Caco-2 (cell line): ENCODE measurements around the gene MAPKAP1. TPM values are rescaled to one million over a fixed set of nuclear protein-coding genes. Genes with fewer than 3 reads are reported as not detected.

Experiments used
- BruUV-seq: library from RNA; stranded (reverse); fragments of 400-500 nt; replicated peaks from 2 replicates; lab custom pipeline; 2021; lab: Mats Ljungman, UMichigan
- CTCF ChIA-PET: fragments of 300-600 bp; sonication (Branson Sonifier 250); formaldehyde crosslinking; loops from one replicate; lab custom pipeline; 2022; ENCODE audit warnings: antibody characterized with exemption; lab: Charles Lee
- POLR2A ChIA-PET: fragments of 300-600 bp; sonication (Branson Sonifier 250); formaldehyde crosslinking; loops from one replicate; lab custom pipeline; 2022; ENCODE audit warnings: antibody characterized with exemption; lab: Charles Lee
- DNase-seq, 2 experiments: peaks; one replicate each; pipeline versions ENCODE4 v3.0.0 to v3.0.0-alpha.2; 2020 to 2022
- H3K27me3 ChIP-seq: replicated peaks from 2 replicates; pipeline ENCODE4 v1.6.0; 2011; ENCODE audit warnings: low read length; ENCODE audit not compliant: control insufficient read depth, insufficient read depth
- H3K36me3 ChIP-seq: 2 replicates; pipeline ENCODE4 v1.5.1; 2011; ENCODE audit warnings: low read length; ENCODE audit not compliant: control insufficient read depth, insufficient read depth
- H3K4me1 ChIP-seq: fragments of 250-450 bp; sonication (Bioruptor Pico); 2 replicates; pipeline ENCODE4 v1.5.1; 2020; ENCODE audit warnings: mild to moderate bottlenecking
- H3K4me3 ChIP-seq: 2 replicates; pipeline ENCODE4 v1.5.1; 2011; ENCODE audit warnings: low read depth, mild to moderate bottlenecking, control low read depth, low read length
- H3K9me3 ChIP-seq: fragments of 250-450 bp; sonication (Bioruptor Pico); 2 replicates; pipeline ENCODE4 v1.5.1; 2020; ENCODE audit warnings: mild to moderate bottlenecking, moderate library complexity
- H3K27ac Mint-ChIP-seq: one replicate; pipeline ENCODE4 v1.8.0; 2022; ENCODE audit warnings: mixed read lengths; ENCODE audit not compliant: unreplicated experiment
- H3K27me3 Mint-ChIP-seq: one replicate; pipeline ENCODE4 v1.8.0; 2022; ENCODE audit warnings: mixed read lengths; ENCODE audit not compliant: insufficient read depth, unreplicated experiment
- H3K36me3 Mint-ChIP-seq: one replicate; pipeline ENCODE4 v1.8.0; 2022; ENCODE audit warnings: mild to moderate bottlenecking, mixed read lengths; ENCODE audit not compliant: insufficient read depth, unreplicated experiment
- H3K4me1 Mint-ChIP-seq: one replicate; pipeline ENCODE4 v1.8.0; 2022; ENCODE audit warnings: low read depth, mixed read lengths; ENCODE audit not compliant: unreplicated experiment
- H3K4me3 Mint-ChIP-seq: one replicate; pipeline ENCODE4 v1.8.0; 2022; ENCODE audit warnings: mild to moderate bottlenecking, moderate library complexity, mixed read lengths; ENCODE audit not compliant: unreplicated experiment
- H3K9me3 Mint-ChIP-seq: one replicate; pipeline ENCODE4 v1.8.0; 2022; ENCODE audit warnings: mixed read lengths; ENCODE audit not compliant: unreplicated experiment
- CTCF ChIP-seq, 2 experiments: fragments of 200-600 bp in 1 of 2; IDR thresholded peaks; 1 replicate in 1 of 2; 2 replicates in 1 of 2; pipeline versions ENCODE4 v1.5.1 to v1.8.0; 2011 to 2022; ENCODE audit warnings: antibody characterized with exemption in 1 of 2, control low read depth in 1 of 2, inconsistent platforms in 1 of 2, low read depth in 1 of 2, low read length in 1 of 2, mild to moderate bottlenecking in 1 of 2, moderate library complexity in 1 of 2; ENCODE audit not compliant: insufficient read depth in 1 of 2, severe bottlenecking in 1 of 2, unreplicated experiment in 1 of 2
- intact Hi-C: fragments of 100-400 bp; cut with micrococcal nuclease; formaldehyde crosslinking; loops from one replicate; pipeline ENCODE4 v1.10.0; 2022; ENCODE audit not compliant: unreplicated experiment
- total RNA-seq: library from RNA; stranded (reverse); gene quantifications from 2 replicates; pipeline ENCODE4 v1.2.3, GENCODE V29; 2022

Gene MAPKAP1
- total RNA-seq, 1 experiment from 2014 or later = 70.0 TPM

- CTCF ChIA-PET = interaction anchor here (1.0 kb wide), 1 partner anchor 71 kb away, joined by 3 read pairs; no protein-coding TSS in a partner anchor
- no peak for TF ChIP-seq CTCF (IDR thresholded peaks at IDR 0.05; ENCODE audit: insufficient read depth in 1 of 2, low read depth in 1 of 2, low read length in 1 of 2, severe bottlenecking in 1 of 2, unreplicated experiment in 1 of 2)
Observed at GRCh38 chr9:125629446-125629845, 77.6 kb downstream of the MAPKAP1 start.

GRCh38 chr9:125626187-125626586 is 80.8 kb downstream of the MAPKAP1 start:
- H3K9me3 ChIP-seq = no peaks in the 10 kb centered on the region
- Mint-ChIP-seq H3K4me3 (no peak overlapping the region), H3K4me1 (peaks cover 3% of the 10 kb centered on the region), H3K27ac (no peak overlapping the region), H3K36me3 (peaks cover 14% of the 10 kb centered on the region), H3K9me3 (no peaks in the 10 kb centered on the region), H3K27me3 (no peaks in the 10 kb centered on the region)
- no peaks in the 10 kb centered on the region for H3K4me1 ChIP-seq
- H3K36me3 ChIP-seq = no peaks in the 10 kb centered on the region
- no peak for DNase-seq
- POLR2A ChIA-PET = no interaction called here
- H3K4me3 ChIP-seq = no peak overlapping the region
- no TSS peak for BruUV-seq
- intact Hi-C loops = no loop called here
- no peaks in the 10 kb centered on the region for H3K27me3 ChIP-seq
- no peak for TF ChIP-seq CTCF (IDR thresholded peaks at IDR 0.05; ENCODE audit: insufficient read depth in 1 of 2, low read depth in 1 of 2, low read length in 1 of 2, severe bottlenecking in 1 of 2, unreplicated experiment in 1 of 2)
- CTCF ChIA-PET = interaction anchor here (0.6 to 1.0 kb wide), 2 partner anchors 24 to 68 kb away, joined by 4 to 10 read pairs; no protein-coding TSS in a partner anchor

More at GRCh38 chr9:125629446-125629845, 77.6 kb downstream of the MAPKAP1 start:
- no peak for DNase-seq
- Mint-ChIP-seq H3K4me1 (peaks cover 21% of the 10 kb centered on the region), H3K36me3 (peaks cover 5% of the 10 kb centered on the region), H3K27me3 (no peaks in the 10 kb centered on the region), H3K27ac (no peak overlapping the region), H3K4me3 (no peak overlapping the region), H3K9me3 (no peaks in the 10 kb centered on the region)
- intact Hi-C loops = no loop called here
- Histone ChIP-seq H3K27me3 (no peaks in the 10 kb centered on the region), H3K4me1 (peaks cover 27% of the 10 kb centered on the region), H3K4me3 (no peak overlapping the region), H3K9me3 (no peaks in the 10 kb centered on the region), H3K36me3 (no peaks in the 10 kb centered on the region)
- POLR2A ChIA-PET = no interaction called here
- no TSS peak for BruUV-seq

GRCh38 chr9:125621170-125621569 is 85.8 kb downstream of the MAPKAP1 start:
- Histone ChIP-seq H3K4me3 (no peak overlapping the region), H3K36me3 (no peaks in the 10 kb centered on the region), H3K4me1 (no peaks in the 10 kb centered on the region), H3K9me3 (no peaks in the 10 kb centered on the region), H3K27me3 (no peaks in the 10 kb centered on the region)
- Mint-ChIP-seq H3K27me3 (no peaks in the 10 kb centered on the region), H3K9me3 (no peaks in the 10 kb centered on the region), H3K4me1 (no peaks in the 10 kb centered on the region), H3K27ac (no peak overlapping the region), H3K4me3 (no peak overlapping the region), H3K36me3 (peaks cover 11% of the 10 kb centered on the region)
- BruUV-seq = no TSS peak
- intact Hi-C loops = no loop called here
- POLR2A ChIA-PET = no interaction called here
- no peak for TF ChIP-seq CTCF (IDR thresholded peaks at IDR 0.05; ENCODE audit: insufficient read depth in 1 of 2, low read depth in 1 of 2, low read length in 1 of 2, severe bottlenecking in 1 of 2, unreplicated experiment in 1 of 2)
- DNase-seq = no peak
- CTCF ChIA-PET = no interaction called here
